K562 (cell line): Measurements from ENCODE around the gene SLC15A1. TPM values are rescaled to one million over a fixed set of nuclear protein-coding genes. Genes with fewer than 3 reads are reported as not detected.

Experiments used
- ATAC-seq: fragments of 200-7000 bp; cut with Tn5 transposase; 3 replicates; pipeline ENCODE4 v1.9.1; 2020; ENCODE audit warnings: moderate library complexity
- BruUV-seq: library from RNA; stranded (reverse); fragments of 400-500 nt; replicated peaks from 2 replicates; lab custom pipeline; 2021; lab: Mats Ljungman, UMichigan
- CTCF ChIA-PET: fragments of 300-600 bp; formaldehyde crosslinking; extraction: SDS; loops from one replicate; lab custom pipeline; 2021; ENCODE audit warnings: low intra/inter-chr PET ratio; lab: Yijun Ruan, JAX
- POLR2A ChIA-PET: fragments of 300-600, 350-650 bp; sonication (Branson Sonifier 250); formaldehyde crosslinking; extraction: SDS; loops from one replicate; lab custom pipeline; 2021; ENCODE audit warnings: antibody characterized with exemption, inconsistent platforms; lab: Yijun Ruan, JAX
- DNase-seq, 4 experiments: peaks; one replicate each; pipeline versions ENCODE4 v3.0.0 to v3.0.0-alpha.2; 2011 to 2018; ENCODE audit warnings: low spot score in 3 of 4, mixed read lengths in 3 of 4; ENCODE audit errors: extremely low read depth in 1 of 4
- FAIRE-seq: peaks from 2 replicates; lab custom pipeline; 2011; peaks lifted over from hg19 to GRCh38; lab: Jason Lieb, UNC
- H2AFZ ChIP-seq: 2 replicates; pipeline ENCODE4 v1.6.0; 2011; ENCODE audit warnings: low read depth, low read length, control low read depth, inconsistent platforms
- H3K27ac ChIP-seq: fragments of 200-600 bp; 3 replicates; pipeline ENCODE4 v1.8.0; 2011; ENCODE audit warnings: low read depth, mild to moderate bottlenecking, control low read depth, inconsistent platforms, low read length, moderate library complexity, mixed read lengths; ENCODE audit errors: extremely low read depth
- H3K27me3 ChIP-seq, 2 experiments: fragments of 300-600 bp in 1 of 2; 2 replicates in 1 of 2; 3 replicates in 1 of 2; pipeline versions ENCODE4 v1.6.0 to v1.8.0; 2011; ENCODE audit warnings: inconsistent platforms in 2 of 2, low read length in 2 of 2, mild to moderate bottlenecking in 1 of 2, mixed read lengths in 1 of 2, moderate library complexity in 1 of 2; ENCODE audit not compliant: control insufficient read depth in 2 of 2, insufficient read depth in 2 of 2
- H3K36me3 ChIP-seq: fragments of 300-600 bp; 3 replicates; pipeline ENCODE4 v1.8.0; 2011; ENCODE audit warnings: mild to moderate bottlenecking, low read length, inconsistent platforms; ENCODE audit not compliant: control insufficient read depth, insufficient read depth
- H3K4me1 ChIP-seq, 2 experiments: fragments of 200-600 bp in 1 of 2; replicated peaks in 1 of 2; 2 replicates in 1 of 2; 3 replicates in 1 of 2; pipeline versions ENCODE4 v1.5.1 to v1.8.0; 2011; ENCODE audit warnings: inconsistent platforms in 2 of 2, low read length in 2 of 2, mild to moderate bottlenecking in 1 of 2, mixed read lengths in 1 of 2, moderate library complexity in 1 of 2; ENCODE audit not compliant: control insufficient read depth in 2 of 2, insufficient read depth in 2 of 2
- H3K4me2 ChIP-seq: 2 replicates; pipeline ENCODE4 v1.6.1; 2011; ENCODE audit warnings: low read length, control low read depth, inconsistent platforms, mixed read lengths; ENCODE audit not compliant: insufficient read depth
- H3K4me3 ChIP-seq: fragments of 200-600 bp; sonication (generic), shearing (Covaris generic); 2 replicates; pipeline ENCODE4 v1.5.1; 2016; ENCODE audit warnings: control low read depth, inconsistent platforms
- H3K79me2 ChIP-seq: fragments of 200-600 bp; 3 replicates; pipeline ENCODE4 v1.8.0; 2011; ENCODE audit warnings: low read length, inconsistent platforms; ENCODE audit not compliant: control insufficient read depth, insufficient read depth
- H3K9ac ChIP-seq, 2 experiments: 2 replicates each; pipeline versions ENCODE4 v1.6.0 to v1.6.1; 2011; ENCODE audit warnings: low read depth in 2 of 2, low read length in 2 of 2, control low read depth in 1 of 2, inconsistent platforms in 1 of 2, mild to moderate bottlenecking in 1 of 2, mixed read lengths in 1 of 2; ENCODE audit not compliant: insufficient read depth in 1 of 2
- H3K9me1 ChIP-seq: one replicate; pipeline ENCODE4 v1.6.0; 2011; ENCODE audit warnings: inconsistent platforms, mild to moderate bottlenecking, low read length, moderate library complexity; ENCODE audit not compliant: control insufficient read depth, insufficient read depth
- H3K9me3 ChIP-seq: replicated peaks from 2 replicates; pipeline ENCODE4 v1.5.1; 2011; ENCODE audit warnings: low read depth, low read length, inconsistent platforms; ENCODE audit not compliant: control insufficient read depth, insufficient read depth
- H4K20me1 ChIP-seq: replicated peaks from 2 replicates; pipeline ENCODE4 v1.6.1; 2011; ENCODE audit warnings: low read length, inconsistent platforms, mixed read lengths; ENCODE audit not compliant: control insufficient read depth, insufficient read depth
- ETV1 ChIP-seq: fragments of 450-650 bp; conservative IDR thresholded peaks from 2 replicates; pipeline ENCODE4 v1.6.1; 2016; ENCODE audit warnings: missing genetic modification characterization, control low read depth, low read depth, missing compliant biosample characterization
- SMARCE1 ChIP-seq: fragments of 450-650 bp; IDR thresholded peaks from 2 replicates; pipeline ENCODE4 v1.7.1; 2016; ENCODE audit warnings: mild to moderate bottlenecking
- ZNF444 ChIP-seq: fragments of 250-450 bp; sonication (Bioruptor Pico); IDR thresholded peaks from 2 replicates; pipeline ENCODE4 v1.4.0; 2020; ENCODE audit warnings: mild to moderate bottlenecking, moderate library complexity
- ZNF551 ChIP-seq: fragments of 250-450 bp; sonication (Bioruptor Pico); IDR thresholded peaks from 2 replicates; pipeline ENCODE4 v1.5.0; 2021; ENCODE audit warnings: mild to moderate bottlenecking, moderate library complexity
- ZNF586 ChIP-seq: fragments of 450-650 bp; formaldehyde crosslinking; conservative IDR thresholded peaks from 2 replicates; pipeline ENCODE4 v1.4.0; 2020; ENCODE audit warnings: mild to moderate bottlenecking, moderate library complexity
- WGBS: fragments of 100-300 bp; shearing (Covaris generic); methylation state at CpG from one replicate; pipeline ENCODE4 v1.1.6; 2016; ENCODE audit warnings: low coverage, mixed read lengths; ENCODE audit not compliant: insufficient coverage; ENCODE audit errors: missing lambda C conversion rate; 5-methylcytosine and 5-hydroxymethylcytosine counted together
- in situ Hi-C: fragments of 300-500 bp; cut with MboI; formaldehyde crosslinking; loops from 4 replicates; pipeline ENCODE4 v1.15.0; 2018; ENCODE audit warnings: inconsistent platforms, mixed read lengths
- intact Hi-C: fragments of 100-400 bp; cut with micrococcal nuclease; formaldehyde crosslinking; loops from 2 replicates; pipeline ENCODE4 v1.14.2; 2022
- polyA plus RNA-seq, 8 experiments: library from polyadenylated mRNA; depleted of rRNA in 4 of 8; stranded (reverse) in 5 of 8; unstranded in 3 of 8; fragments of >200 nt; fragmentation: Nextera tagmentation in 2 of 8; fragmentation: Illumina TruSeq in 1 of 8; extraction: Ambion mirVana in 2 of 8; extraction: Trizol in 1 of 8; gene quantifications; 2 replicates each; pipeline versions ENCODE4 v1.2.1 to v1.2.3, GENCODE V29; 2011 to 2014; ENCODE audit warnings: inconsistent platforms in 1 of 8, missing spikeins in 1 of 8
- total RNA-seq, 7 experiments: library from RNA; depleted of rRNA in 6 of 7; stranded (reverse); fragments of >200 nt in 6 of 7; fragmentation: Illumina TruSeq in 2 of 7; extraction: Trizol in 2 of 7; gene quantifications; 2 replicates each; pipeline versions ENCODE4 v1.2.1 to v1.2.3, GENCODE V29; 2011 to 2021; ENCODE audit warnings: low replicate concordance in 1 of 7
- TF ChIP-seq, protein P1 (sequence below), 2 experiments: IDR thresholded peaks; 2 replicates each; pipeline ENCODE4 v1.6.1; 2012; ENCODE audit warnings: improper control_type of control experiment in 2 of 2, low read depth in 2 of 2, low read length in 2 of 2, borderline replicate concordance in 1 of 2
- TF ChIP-seq, protein P2 (sequence below), 2 experiments: IDR thresholded peaks; 2 replicates each; pipeline ENCODE4 v1.6.1; 2011; ENCODE audit warnings: borderline replicate concordance in 1 of 2, control low read depth in 1 of 2, low read depth in 1 of 2, low read length in 1 of 2, mild to moderate bottlenecking in 1 of 2, mixed read lengths in 1 of 2, moderate library complexity in 1 of 2; ENCODE audit not compliant: insufficient read depth in 1 of 2, insufficient read length in 1 of 2, poor library complexity in 1 of 2, severe bottlenecking in 1 of 2; ENCODE audit errors: extremely low read depth in 1 of 2

SLC15A1 gene
- total and polyA plus RNA-seq, 9 of the 15 experiments (the other 6 are each of a cell fraction or from before 2014, with no cell fraction given), result not detected

DNA sequence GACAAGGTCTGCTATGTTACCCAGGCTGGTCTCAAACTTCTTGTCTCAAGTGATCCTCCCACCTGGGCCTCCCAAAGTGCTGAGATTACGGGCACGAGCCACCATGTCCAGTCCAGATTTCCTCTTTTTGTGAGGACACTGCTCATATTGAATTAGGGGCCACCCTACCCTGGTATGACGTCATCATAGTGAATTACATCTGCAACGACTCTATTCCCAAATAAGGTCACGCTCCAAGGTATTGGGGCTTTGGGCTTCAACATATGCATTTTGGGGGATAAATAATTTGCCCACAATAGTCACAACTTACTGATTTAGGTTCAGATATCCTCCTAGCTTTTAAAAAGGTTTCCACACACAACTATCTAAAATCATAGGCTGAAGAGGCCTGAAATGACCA lies 9.5 kb downstream of the SLC15A1 start (continued):
- TF ChIP-seq, protein P1, sequence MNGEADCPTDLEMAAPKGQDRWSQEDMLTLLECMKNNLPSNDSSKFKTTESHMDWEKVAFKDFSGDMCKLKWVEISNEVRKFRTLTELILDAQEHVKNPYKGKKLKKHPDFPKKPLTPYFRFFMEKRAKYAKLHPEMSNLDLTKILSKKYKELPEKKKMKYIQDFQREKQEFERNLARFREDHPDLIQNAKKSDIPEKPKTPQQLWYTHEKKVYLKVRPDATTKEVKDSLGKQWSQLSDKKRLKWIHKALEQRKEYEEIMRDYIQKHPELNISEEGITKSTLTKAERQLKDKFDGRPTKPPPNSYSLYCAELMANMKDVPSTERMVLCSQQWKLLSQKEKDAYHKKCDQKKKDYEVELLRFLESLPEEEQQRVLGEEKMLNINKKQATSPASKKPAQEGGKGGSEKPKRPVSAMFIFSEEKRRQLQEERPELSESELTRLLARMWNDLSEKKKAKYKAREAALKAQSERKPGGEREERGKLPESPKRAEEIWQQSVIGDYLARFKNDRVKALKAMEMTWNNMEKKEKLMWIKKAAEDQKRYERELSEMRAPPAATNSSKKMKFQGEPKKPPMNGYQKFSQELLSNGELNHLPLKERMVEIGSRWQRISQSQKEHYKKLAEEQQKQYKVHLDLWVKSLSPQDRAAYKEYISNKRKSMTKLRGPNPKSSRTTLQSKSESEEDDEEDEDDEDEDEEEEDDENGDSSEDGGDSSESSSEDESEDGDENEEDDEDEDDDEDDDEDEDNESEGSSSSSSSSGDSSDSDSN (IDR thresholded peaks at IDR 0.05; ENCODE audit: borderline replicate concordance in 1 of 2, low read depth in 2 of 2, low read length in 2 of 2), result no peak
- no peak for TF ChIP-seq ZNF551 (CRISPR knock-in tag)
- TF ChIP-seq ZNF586 (CRISPR knock-in tag), result no peak
- TF ChIP-seq ETV1 (tag), result no peak
- no peak for TF ChIP-seq SMARCE1

DNA sequence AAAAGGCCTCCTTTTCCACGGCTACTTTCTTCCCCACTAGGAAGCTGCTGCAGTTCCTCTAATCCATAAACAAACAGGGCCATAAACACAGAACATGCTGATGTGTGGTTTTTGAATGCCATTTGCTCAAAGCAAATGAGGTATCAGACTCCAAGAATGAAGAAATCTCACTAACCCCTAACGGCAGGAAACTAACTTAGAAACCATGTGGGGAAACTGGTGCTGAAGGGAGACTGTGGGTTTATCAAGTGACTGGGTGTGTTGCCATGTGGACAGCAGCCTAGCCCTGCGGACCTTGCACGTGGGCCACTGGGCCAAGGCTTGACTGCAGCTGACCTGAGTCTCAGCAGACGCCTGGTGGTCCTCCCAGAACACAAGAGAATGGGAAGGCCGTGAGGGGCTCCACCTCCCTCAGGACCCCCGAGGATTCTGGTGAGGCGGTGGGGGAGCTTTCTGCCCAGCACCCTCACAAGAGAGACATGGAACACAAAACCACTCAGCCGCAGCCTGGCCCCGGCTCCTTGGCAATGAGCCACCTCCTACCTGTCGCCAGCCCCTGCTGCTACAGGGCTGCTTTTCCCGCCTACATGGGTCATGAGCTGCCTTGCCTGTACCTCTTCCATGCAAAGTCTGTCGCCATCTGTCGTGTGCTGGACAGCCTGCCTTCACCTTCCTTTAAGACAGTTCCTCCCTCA lies 10.6 kb downstream of the SLC15A1 start:
- no TSS peak for BruUV-seq

More for the DNA sequence above, 10.6 kb downstream of the SLC15A1 start:
- Histone ChIP-seq H3K9ac (no peak overlapping the region), H3K36me3 (no peaks in the 10 kb centered on the region), H3K4me3 (no peak overlapping the region), H3K27ac (no peak overlapping the region), H2AFZ (no peak overlapping the region), H3K4me2 (no peak overlapping the region), H3K79me2 (no peaks in the 10 kb centered on the region), H3K27me3 (peaks cover 0 to 30% of the 10 kb centered on the region in 2 experiments; a peak in 3 of 5 replicates), H4K20me1 (no peaks in the 10 kb centered on the region), H3K4me1 (peaks cover 0 to 4% of the 10 kb centered on the region in 2 experiments; a peak in 1 of 5 replicates), H3K9me3 (no peaks in the 10 kb centered on the region), H3K9me1 (no peaks in the 10 kb centered on the region)
- ATAC-seq, result no peak; the same call in 2 of the 3 replicates
- 7% methylated on average over 12 of the region's 14 CpGs for WGBS
- intact Hi-C loops (no loop called here), in situ Hi-C loops (no loop called here)
- ChIA-PET CTCF (no interaction called here), POLR2A (interaction anchor here (0.6 to 1.0 kb wide), 3 partner anchors 8 to 166 kb away, joined by 3 read pairs; no protein-coding TSS in a partner anchor)
- TF ChIP-seq, protein P2, sequence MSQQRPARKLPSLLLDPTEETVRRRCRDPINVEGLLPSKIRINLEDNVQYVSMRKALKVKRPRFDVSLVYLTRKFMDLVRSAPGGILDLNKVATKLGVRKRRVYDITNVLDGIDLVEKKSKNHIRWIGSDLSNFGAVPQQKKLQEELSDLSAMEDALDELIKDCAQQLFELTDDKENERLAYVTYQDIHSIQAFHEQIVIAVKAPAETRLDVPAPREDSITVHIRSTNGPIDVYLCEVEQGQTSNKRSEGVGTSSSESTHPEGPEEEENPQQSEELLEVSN (IDR thresholded peaks at IDR 0.05; ENCODE audit: borderline replicate concordance in 1 of 2, extremely low read depth in 1 of 2, insufficient read depth in 1 of 2, insufficient read length in 1 of 2, low read depth in 1 of 2, low read length in 1 of 2, poor library complexity in 1 of 2, severe bottlenecking in 1 of 2), result peak in 1 of 2 experiments; percentile 12
- no peak for TF ChIP-seq ZNF444
- FAIRE-seq, result no peak
- DNase-seq, result no peak
